Right lung (tissue), 5 donors: ENCODE measurements around the gene P3H3. TPM values are rescaled to one million over a fixed set of nuclear protein-coding genes. Genes with fewer than 3 reads are reported as not detected.
"Not testable (repeated sequence)": the region's sequence is repeated elsewhere in the genome, so short reads cannot be mapped to it uniquely, and the experiment has no call there.

Experiments used
- DNase-seq, 2 donors: peaks; one replicate each; pipeline ENCODE4 v3.0.0-alpha.2; 2013
- polyA plus RNA-seq, 5 donors: library from polyadenylated mRNA; unstranded; fragments of 120-200 nt; gene quantifications; one replicate each; pipeline versions ENCODE4 v1.2.1 to v1.2.3, GENCODE V29; 2013; ENCODE audit warnings: inconsistent platforms in 1 of 5, low replicate concordance in 1 of 5; ENCODE audit not compliant: insufficient read length in 5 of 5, insufficient read depth in 1 of 5

P3H3 gene
- polyA plus RNA-seq, 5 donors: 14.5 to 40.9 (median 21.7) TPM

DNA sequence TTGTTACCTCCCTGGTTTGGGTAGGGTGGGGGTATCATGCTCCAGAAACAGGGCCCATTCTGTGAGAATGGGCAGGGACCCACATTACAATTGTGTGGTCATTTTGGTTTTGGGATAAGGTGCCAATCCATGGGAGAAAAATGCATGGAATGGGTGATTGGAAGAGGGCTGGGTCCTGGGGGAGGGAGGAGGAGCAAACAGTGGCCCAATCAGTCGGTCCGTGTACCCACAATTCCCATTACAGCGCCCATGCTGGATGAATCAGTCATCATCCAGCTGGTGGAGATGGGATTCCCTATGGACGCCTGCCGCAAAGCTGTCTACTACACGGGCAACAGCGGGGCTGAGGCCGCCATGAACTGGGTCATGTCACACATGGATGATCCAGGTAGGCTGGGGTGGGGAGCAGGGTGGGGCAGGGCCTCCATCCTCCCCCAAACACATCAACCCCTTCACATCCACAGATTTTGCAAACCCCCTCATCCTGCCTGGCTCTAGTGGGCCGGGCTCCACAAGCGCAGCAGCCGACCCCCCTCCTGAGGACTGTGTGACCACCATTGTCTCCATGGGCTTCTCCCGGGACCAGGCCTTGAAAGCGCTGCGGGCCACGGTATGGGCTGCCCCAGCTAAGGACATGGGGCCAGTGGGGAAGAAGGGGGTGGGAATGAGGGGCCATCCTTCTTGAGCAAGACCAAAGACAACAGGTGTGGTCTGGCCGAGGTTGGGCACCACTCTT is 35.5 kb downstream of the P3H3 start:
- no peak for DNase-seq

DNA sequence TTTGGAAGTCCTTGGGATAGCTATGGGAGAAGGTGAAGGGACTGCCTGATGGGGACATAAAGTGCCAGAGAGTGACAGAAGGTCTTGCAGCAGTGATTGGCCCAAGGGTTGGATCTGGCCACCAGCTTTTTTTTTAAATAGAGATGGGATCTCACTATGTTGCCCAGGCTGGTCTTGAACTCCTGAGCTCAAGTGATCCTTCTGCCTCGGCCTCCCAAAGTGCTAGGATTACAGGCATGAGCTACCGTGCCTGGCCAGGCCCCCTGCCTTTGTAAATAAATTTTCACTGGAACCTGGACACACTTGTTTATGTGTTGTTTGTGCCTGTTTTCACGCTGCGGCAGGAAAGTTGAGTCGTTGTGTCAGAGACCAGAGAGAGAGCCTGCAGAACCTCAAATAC is 37.1 kb downstream of the P3H3 start:
- not testable (repeated sequence) for DNase-seq

DNA sequence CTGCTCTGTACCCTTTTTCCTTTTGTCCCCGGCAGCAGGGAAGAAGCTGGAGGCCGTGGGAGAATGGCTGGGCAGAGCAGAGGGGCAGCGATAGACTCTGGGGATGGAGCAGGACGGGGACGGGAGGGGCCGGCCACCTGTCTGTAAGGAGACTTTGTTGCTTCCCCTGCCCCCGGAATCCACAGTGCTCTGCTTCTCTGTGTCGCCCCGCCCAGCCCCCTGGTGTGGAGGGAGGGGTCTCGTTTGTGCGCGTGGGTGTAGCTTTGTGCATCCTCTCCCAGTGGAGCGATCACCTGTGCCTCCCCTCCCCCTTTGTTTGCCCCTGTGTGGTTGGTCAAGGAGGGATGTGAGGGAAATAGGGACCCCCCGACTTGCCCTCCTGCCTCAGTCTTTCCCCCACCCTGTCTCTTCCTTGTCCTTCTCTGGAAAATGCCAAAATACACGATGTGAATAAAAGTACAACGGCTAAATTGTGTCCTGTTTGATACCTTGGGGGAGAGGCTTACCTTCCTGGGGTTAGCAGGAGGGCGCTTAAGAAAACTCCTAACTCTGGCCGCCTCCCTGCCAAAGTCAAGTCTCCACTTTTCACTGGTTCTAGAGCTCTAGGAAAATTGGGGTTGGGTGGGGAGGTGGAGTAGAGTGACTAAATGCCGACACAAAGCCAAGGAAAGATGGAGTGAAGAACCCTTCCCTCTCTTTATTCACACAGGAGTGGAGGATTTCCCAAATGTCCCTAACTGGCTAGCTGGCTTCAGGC is 38.1 kb downstream of the P3H3 start:
- no peak for DNase-seq

DNA sequence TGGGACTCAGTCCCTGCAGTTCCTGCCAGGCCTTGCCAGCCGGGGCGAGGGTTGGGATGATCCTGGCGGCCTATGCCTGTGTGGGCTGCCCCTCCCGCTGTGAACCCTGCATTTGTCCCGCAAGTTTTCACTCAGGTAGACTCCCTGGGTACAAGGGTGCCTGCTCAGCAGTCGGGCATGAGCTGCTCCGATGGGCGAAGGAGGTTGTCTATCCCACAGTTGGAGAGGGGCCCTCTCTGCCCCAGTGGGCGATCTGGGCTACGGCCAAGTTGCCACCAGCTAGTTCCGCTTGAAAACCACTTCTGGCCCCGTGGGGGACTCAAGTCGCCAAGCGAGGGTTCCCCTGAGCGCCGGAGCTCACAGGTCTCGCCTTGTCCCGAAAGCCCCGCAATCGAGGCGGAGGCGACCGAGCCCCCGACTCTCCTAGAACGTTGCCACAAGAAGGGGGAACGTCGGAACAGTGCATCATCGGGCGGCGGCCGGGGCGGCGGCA is 38.8 kb downstream of the P3H3 start:
- DNase-seq: no peak

DNA sequence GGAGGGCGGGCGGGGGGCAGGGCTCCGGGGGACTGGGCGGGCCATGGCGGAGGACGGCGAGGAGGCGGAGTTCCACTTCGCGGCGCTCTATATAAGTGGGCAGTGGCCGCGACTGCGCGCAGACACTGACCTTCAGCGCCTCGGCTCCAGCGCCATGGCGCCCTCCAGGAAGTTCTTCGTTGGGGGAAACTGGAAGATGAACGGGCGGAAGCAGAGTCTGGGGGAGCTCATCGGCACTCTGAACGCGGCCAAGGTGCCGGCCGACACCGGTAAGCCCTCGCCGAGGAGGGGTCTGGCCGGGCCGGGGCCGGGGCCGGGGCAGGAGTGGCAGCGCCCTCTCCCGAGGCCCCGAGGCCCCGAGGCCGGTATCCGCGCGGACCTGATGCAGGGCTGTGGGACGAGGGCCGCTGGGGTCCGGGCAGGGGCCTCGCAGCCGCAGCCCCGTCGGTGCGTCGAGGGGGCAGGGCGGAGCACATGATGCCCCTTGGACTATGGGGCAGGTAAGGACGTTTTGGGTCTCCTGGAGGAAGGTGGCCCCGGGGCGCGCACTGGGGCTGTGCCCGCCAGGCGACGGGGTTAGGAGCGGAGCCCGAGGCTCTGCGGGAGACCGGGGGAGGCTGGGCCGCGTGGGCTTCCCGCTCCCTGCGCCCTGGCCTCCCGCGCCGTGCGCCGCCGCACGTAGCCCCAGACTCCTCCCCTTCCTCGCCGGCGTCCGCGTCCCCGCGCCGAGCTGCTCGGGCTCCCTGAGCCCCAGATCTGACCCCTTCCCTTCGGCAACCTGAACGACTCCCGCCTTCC is 39.4 kb downstream of the P3H3 start, which contains the start of gene TPI1:
TSS of gene TPI1 (plus strand) at position 119 of the 798 bp plus-strand sequence. CDS start at position 155, 36 bp downstream.
- peak; percentile 83 to 84 for DNase-seq

DNA sequence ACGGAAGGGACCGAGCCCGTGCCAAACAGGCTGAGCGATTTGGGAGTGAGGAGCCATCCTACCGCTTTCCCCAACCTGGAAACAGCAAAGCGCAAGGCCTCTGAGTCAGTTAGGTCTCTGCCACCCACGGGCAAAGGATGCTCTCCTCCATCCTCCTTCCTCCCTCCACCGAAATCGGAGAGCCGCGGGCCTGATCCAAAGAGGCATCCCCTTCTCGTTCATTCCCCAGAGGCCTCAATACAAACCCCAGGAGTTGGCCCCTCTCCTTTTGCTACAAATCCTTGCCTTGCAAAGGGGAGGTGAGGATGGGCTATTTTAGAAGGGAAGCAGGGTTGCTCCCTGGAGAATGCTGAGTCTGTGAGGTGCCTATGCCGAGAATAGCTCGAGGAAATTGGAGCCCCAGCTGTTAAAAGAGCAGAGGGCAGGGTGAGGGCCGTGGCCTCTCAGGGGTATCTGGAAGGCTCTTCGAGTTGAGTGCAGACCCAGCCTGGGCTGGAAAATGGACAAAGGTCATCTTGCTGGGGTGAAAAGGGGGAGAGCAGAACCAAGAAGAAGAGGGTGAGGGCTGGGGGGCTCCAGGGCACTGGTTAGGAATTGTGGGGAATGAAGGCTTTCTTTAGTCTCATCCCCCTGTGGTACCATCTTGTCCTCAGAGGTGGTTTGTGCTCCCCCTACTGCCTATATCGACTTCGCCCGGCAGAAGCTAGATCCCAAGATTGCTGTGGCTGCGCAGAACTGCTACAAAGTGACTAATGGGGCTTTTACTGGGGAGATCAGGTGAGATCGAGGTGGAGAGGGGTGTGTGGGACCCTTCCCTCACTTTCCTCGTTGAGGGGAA is 40.2 kb downstream of the P3H3 start:
- no peak for DNase-seq

DNA sequence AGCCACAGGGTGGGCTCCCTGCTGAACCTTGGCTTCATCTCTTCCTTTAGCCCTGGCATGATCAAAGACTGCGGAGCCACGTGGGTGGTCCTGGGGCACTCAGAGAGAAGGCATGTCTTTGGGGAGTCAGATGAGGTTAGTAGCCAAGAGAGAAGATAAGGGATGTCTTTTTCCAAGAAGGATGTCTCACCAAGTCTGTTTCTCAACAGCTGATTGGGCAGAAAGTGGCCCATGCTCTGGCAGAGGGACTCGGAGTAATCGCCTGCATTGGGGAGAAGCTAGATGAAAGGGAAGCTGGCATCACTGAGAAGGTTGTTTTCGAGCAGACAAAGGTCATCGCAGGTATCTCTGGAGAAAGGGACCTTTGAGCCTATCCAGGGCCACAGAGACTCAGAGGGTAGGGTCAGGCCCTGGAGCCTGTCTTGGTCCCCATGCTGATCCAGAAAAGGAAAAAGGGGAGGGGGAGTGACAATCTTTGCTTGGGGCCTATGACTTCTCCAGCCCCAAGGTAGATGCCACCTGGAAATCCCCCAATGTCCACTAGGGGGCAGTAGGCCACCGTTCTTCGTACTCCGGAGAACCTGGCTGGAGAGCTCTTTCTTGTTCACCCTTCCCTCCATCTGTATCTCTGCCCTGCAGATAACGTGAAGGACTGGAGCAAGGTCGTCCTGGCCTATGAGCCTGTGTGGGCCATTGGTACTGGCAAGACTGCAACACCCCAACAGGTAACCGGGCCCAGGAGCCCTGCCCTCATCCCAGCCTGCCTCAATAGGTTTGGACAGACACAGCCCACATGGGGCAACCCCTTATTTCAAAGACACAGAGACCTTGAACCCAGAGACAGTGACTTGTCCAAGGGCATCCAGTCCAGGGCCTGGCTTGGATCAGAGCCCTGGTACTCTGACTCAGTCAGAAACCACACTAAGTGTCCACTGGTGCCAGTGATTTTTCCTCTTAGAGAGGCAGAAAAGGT is 41.1 kb downstream of the P3H3 start:
- DNase-seq: peak; percentile 65 to 72

DNA sequence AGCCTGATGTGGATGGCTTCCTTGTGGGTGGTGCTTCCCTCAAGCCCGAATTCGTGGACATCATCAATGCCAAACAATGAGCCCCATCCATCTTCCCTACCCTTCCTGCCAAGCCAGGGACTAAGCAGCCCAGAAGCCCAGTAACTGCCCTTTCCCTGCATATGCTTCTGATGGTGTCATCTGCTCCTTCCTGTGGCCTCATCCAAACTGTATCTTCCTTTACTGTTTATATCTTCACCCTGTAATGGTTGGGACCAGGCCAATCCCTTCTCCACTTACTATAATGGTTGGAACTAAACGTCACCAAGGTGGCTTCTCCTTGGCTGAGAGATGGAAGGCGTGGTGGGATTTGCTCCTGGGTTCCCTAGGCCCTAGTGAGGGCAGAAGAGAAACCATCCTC is 42.1 kb downstream of the P3H3 start:
- not testable (repeated sequence) for DNase-seq

DNA sequence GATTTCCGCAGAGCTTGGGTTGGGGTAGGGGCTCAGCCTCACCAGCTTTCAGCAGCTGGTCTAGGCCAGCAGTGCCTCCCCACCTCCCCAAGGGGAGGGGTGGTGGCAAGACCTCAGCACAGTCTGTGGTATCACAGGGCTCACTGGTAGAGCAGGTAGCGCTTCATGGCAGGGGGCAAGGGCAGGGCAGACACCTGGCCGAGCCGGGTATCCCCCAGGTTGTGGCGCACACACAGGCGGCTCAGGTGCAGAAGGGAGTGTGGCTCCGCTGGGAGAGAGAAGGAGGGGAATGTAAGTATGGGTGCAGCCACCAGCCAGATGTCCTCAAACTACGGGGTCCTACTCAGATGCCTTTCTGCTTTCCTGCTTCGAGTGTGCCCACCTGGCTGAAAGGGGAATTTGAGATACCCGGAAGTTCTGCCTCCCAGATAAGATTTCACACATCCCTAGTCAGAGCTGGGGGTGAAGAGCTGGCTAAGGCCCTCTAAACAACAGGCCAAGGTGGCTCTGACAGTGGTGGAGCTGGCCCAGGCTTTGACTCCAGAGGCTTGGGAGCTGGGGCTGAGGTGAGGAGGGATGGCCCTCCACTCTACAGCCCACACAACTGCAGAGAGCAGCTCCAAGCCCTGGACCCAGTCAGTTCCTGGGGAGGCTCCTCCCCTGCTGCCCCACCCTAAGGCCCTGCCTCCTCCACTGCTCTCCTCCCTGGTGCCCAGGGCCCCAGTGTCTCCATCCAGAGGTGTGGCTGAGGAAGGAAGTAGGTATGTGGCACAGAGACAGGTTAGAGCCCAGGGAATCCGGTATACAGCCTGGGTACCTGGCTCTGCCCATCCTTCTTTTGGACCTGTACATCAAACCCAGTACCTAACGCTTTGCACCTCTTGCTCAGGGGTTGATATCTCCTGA is 43.1 kb downstream of the P3H3 start:
- no peak for DNase-seq

DNA sequence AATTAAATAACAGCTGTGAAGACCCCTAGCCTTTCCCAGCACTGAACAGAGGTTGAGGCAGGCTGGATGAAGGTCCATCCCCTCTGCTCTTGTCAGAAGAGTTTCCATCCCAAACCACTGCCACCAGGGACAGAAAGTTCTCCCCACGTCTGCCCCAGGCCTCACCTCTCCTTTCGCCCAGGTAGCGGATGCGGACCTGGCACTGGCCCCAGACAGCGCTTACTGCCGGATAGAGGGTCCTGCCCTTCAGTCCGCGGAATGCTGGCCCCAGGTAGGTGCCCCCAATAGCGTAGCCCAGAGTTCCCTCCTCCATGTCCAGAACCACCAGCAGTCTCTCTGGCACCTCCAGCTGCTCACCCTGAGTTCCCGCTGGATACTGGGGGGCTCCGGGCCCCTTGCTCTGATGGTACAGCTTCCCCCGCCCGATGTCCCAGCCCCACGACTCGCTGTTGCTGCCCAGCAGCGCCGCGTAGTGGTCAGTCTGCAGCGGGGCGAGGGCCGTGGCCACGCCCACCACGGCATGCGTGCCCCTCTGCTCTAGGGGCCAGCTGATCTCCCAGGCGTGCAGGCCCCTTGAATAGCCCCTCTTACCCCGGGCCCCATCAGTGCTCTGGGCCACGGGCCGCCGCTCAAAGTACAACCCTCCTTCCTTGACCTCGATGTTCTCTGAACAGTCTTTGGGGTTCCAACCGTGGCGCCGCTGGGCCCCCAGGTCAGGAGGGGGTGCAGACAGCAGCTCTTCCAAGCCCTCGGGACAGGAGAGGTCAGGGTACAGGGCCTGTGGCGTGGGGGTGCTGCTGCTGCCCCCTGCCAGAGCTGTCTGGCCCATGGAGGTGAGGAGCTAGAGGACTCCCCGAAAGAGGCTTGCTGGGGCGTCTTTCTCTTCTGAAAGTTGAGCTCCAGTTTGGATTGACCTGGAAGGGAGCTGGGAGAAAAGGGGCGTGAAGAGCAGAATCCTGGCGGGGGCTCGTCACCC is 44.2 kb downstream of the P3H3 start:
- DNase-seq: peak; percentile 82 to 83

DNA sequence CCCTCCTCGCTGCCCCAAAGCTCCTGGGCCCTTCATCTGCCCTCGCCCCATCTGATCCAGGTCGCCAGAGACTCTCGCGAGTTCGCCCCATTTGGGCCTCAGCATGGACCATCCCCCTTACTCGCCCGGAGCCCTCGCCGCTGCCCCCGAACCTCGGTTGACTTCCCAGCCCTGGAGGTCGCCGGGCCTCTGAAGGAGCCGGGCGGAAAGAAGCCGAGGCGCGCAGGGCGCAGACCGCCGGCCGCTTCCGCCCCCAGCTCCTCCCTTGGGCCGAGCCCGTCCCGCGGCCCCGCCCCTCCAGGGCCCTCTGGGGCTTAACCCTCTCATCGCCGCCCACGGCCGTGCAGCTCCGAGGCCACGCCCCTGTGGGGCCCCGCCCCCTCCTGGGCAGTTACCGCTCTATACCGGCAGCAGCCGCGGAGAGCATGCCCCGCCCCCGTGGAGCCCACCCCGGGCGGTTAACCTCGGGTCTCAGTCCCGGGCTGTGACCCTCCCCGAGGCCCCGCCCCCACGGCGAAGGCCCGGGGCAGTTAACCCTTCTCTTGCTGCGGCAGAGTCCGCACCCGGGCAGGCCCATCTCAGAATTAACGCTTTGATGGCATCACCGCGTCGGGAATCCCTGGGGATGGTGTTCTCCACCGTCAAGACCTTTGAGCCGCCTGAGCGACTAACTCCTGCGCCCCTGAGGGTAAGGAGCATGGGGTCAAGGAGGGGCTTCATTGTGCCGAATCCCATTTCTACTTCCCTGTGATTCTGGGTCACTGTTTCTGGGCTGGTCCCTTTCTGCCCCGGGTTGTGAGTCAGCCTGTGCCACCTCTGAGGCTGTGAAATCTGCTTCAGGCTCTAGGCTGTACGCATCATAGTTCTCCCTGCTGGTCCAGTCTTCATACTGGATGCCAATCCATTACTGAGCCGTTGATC is 45.1 kb downstream of the P3H3 start, which contains the start of gene SPSB2:
TSS of gene SPSB2 (minus strand) at position 210 of the 921 bp plus-strand sequence. CDS start 402 bp downstream, outside the sequence.
- peak; percentile 98 to 99 for DNase-seq

DNA sequence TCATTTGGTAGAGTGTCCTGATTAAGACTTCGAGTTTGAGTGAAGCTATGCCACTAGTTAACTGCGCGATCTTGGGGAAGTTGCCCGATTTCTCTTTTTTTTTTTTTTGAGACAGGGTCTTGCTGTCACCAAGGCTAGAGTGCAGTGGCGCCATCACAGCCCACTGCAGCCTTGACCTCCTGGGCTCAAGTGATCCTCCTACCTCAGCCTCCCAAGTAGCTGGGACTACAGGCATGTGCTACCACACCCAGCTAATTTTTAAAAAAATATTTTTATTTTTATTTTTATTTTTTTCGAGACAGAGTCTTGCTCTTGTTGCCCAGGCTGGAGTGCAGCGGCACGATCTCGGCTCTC is 45.8 kb downstream of the P3H3 start:
- DNase-seq: not testable (repeated sequence)

DNA sequence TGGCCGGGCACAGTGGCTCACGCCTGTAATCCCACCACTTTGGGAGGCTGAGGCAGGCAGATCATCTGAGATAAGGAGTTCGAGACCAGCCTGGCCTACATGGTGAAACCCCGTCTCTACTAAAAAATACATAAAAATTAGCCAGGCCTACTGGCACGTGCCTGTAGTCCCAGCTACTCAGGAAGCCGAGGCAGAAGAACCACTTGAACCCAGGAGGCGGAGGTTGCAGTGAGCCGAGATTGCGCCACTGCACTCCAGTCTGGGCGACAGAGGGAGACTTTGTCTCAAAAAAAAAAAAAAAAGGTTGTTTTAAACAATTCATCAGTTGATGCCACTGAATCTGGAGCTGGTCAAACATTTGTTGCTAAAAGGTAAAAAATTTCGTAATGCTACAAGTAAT is 51.6 kb downstream of the P3H3 start:
- not testable (repeated sequence) for DNase-seq

DNA sequence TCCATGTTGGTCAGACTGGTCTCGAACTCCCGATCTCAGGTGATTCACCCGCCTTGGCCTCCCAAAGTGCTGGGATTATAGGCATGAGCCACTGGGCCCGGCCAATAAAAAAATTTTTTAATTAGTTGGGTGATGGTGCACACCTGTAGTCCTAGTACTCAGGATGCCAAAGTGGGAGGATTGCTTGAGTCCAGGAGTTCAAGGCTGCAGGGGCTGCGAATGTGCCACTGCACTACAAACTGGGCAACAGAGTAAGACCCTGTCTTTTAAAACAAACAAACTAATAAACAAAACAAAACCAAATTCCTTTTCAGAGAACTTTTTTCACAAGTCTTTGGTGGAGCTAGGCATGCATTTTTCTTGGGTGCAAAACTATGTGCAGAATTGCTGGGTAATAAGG is 55.0 kb downstream of the P3H3 start:
- no peak for DNase-seq

DNA sequence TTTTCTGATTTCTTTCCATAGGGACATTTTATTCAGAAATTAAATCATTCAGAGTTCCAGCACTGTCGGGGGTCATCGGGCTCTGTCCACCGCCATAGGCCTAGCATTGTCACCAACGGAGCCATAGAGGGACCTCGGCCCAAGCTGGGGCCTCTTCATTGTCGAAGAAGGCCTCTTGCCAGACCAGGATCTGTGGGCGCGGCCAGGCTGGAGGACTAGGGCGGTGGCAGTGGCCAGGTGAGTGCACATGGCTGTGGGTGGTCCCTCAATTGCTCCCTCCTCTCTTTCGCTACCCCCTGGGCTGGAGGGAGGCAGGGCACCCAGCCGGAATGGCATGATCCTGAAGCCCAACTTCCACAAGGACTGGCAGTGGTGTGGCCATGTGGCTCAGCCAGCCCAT is 55.5 kb downstream of the P3H3 start:
- no peak for DNase-seq

DNA sequence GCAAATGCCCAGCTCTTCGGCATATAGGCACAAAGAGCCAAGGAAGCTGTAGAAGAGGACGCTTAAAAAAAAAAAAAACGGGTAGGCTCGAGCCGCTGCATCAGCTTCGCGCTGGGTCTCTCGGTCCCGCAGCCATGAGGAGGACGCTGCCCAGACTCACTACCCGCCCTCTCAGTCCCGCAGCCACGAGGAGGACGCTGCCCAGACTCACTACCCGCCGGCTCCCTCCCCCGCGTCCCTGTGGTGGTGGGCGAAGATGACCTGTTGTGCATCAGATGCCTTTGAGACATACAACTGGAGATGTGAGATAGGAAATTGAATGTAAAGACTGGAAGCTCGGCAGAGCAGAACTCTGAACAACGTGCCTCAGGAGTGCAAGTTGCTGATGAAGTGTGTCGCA is 56.3 kb downstream of the P3H3 start:
- DNase-seq: no peak
